HuH-7 (cell line): Measurements from ENCODE around the gene ADI1.

Experiments used
- DNase-seq: peaks from one replicate; pipeline ENCODE4 v3.0.0; 2011; ENCODE audit warnings: low spot score

The ADI1 gene

GRCh38 chr2:3480352-3481010, 38.9 kb downstream of the ADI1 start:
- DNase-seq: peak; percentile 43

- no peak for DNase-seq
These were observed 39.7 kb downstream of the ADI1 start for GRCh38 chr2:3479430-3480320.

GRCh38 chr2:3478846-3479385, 40.4 kb downstream of the ADI1 start:
- no peak for DNase-seq

- no peak for DNase-seq
These were observed 42.4 kb downstream of the ADI1 start for GRCh38 chr2:3476985-3477327.

- DNase-seq: no peak
These were observed 42.9 kb downstream of the ADI1 start for GRCh38 chr2:3476321-3476984.

GRCh38 chr2:3475771-3476170, 43.6 kb downstream of the ADI1 start:
- DNase-seq: no peak

GRCh38 chr2:3472966-3473365, 46.4 kb downstream of the ADI1 start:
- no peak for DNase-seq

GRCh38 chr2:3472296-3472695, 47.0 kb downstream of the ADI1 start:
- DNase-seq: no peak

GRCh38 chr2:3470856-3471737, 48.2 kb downstream of the ADI1 start:
- DNase-seq: no peak

GRCh38 chr2:3470166-3470651, 49.1 kb downstream of the ADI1 start:
- no peak for DNase-seq

- DNase-seq: no peak
These were observed 49.8 kb downstream of the ADI1 start for GRCh38 chr2:3469486-3469885.

- no peak for DNase-seq
These were observed 50.9 kb downstream of the ADI1 start for GRCh38 chr2:3468296-3468988.

- no peak for DNase-seq
These were observed 51.7 kb downstream of the ADI1 start for GRCh38 chr2:3467654-3468053.

- DNase-seq: no peak
These were observed 52.4 kb downstream of the ADI1 start for GRCh38 chr2:3466966-3467365.

GRCh38 chr2:3466482-3466863, 52.9 kb downstream of the ADI1 start:
- no peak for DNase-seq

GRCh38 chr2:3465844-3466481, 53.4 kb downstream of the ADI1 start:
- peak; percentile 67 for DNase-seq

- no peak for DNase-seq
These were observed 54.0 kb downstream of the ADI1 start for GRCh38 chr2:3465328-3465727.

GRCh38 chr2:3464401-3465005, 54.8 kb downstream of the ADI1 start:
- DNase-seq: no peak

GRCh38 chr2:3463944-3464343, 55.4 kb downstream of the ADI1 start:
- no peak for DNase-seq

- DNase-seq: no peak
These were observed 56.0 kb downstream of the ADI1 start for GRCh38 chr2:3463186-3463835.
